ENCODE results near the gene DAAM2.

DAAM2 gene

DNA sequence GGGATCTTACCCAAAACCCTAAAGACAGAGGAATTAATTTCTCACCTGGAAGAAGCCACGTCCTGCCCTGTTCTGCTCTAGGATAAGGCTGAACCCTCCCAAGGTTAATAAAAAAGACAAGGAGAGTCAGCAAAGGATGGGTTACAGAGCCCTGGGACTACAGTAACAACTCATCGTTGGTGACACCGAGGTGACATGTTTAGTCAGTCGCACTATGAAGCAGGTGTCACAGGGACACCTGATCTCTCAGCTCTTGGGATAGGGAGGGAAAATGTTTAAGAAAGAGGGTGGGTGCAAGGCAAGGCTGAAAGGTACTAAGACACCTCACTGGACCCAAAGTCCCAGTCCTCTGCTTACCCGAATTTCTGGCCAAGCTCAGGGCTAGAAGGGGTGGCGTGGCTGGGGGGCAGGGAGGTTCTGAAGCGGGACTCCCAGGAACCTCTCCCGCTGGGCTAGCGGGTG lies 141.5 kb downstream of the DAAM2 start:
- Histone ChIP-seq H3K4me1 (ENCODE audit: control insufficient read depth in 1 of 2, insufficient read depth in 2 of 2, low read length in 2 of 2) (peaks cover 7 to 15% of the 10 kb centered on the region in 2 donors), H3K27ac (ENCODE audit: low read length) (peak overlapping the region; percentile 35), H3K27me3 (ENCODE audit: low read depth, low read length) (no peaks in the 10 kb centered on the region), H3K4me3 (ENCODE audit: low read depth in 1 of 2, low read length in 2 of 2) (peak overlapping the region; percentile 74 to 76), H3K9me3 (ENCODE audit: control insufficient read depth in 1 of 2, low read length in 2 of 2) (no peaks in the 10 kb centered on the region), H3K36me3 (ENCODE audit: control insufficient read depth in 1 of 2, insufficient read depth in 2 of 2, low read length in 2 of 2) (no peaks in the 10 kb centered on the region)

- Histone ChIP-seq H3K36me3 (ENCODE audit: control insufficient read depth in 1 of 2, insufficient read depth in 2 of 2, low read length in 2 of 2) (no peaks in the 10 kb centered on the region), H3K4me3 (ENCODE audit: low read depth in 1 of 2, low read length in 2 of 2) (peak within 1 kb of the TSS; percentile 74 to 76), H3K27ac (ENCODE audit: low read length) (peak within 1 kb of the TSS; percentile 35), H3K9me3 (ENCODE audit: control insufficient read depth in 1 of 2, low read length in 2 of 2) (no peaks in the 10 kb centered on the region), H3K27me3 (ENCODE audit: low read depth, low read length) (no peaks in the 10 kb centered on the region), H3K4me1 (ENCODE audit: control insufficient read depth in 1 of 2, insufficient read depth in 2 of 2, low read length in 2 of 2) (peaks cover 7 to 15% of the 10 kb centered on the region in 2 donors)
Measured at GRCh38 chr6:39934131-39934757, 142.1 kb downstream of the DAAM2 start, which contains the start of gene MOCS1. Gene MOCS1, minus strand, starts transcription at chr6:39934462. Its CDS starts 45 bp downstream, at chr6:39934417.

DNA sequence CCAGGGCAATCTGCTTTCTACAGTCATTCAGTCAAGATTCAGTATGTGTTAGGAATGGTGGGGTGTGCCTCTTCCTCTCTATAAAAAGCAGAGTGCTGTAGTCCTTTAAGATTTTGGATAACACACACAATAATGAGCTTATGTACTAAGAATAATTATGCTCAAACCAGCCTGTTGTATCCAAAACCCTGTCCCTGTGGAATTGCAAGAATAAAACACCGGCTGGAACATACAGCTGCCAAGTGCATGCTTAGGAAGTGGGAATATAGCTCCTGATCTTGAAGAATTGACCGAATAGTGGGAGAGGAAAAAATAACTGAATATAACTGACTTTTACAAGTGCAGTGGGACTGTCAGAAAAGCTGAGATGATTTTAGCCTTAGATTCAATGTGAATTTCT lies 143.1 kb downstream of the DAAM2 start:
- H3K36me3 ChIP-seq (ENCODE audit: control insufficient read depth in 1 of 2, insufficient read depth in 2 of 2, low read length in 2 of 2) = no peaks in the 10 kb centered on the region
- no peaks in the 10 kb centered on the region for H3K9me3 ChIP-seq (ENCODE audit: control insufficient read depth in 1 of 2, low read length in 2 of 2)
- H3K27me3 ChIP-seq (ENCODE audit: low read depth, low read length) = no peaks in the 10 kb centered on the region
- H3K4me3 ChIP-seq (ENCODE audit: low read depth in 1 of 2, low read length in 2 of 2) = no peak overlapping the region
- H3K4me1 ChIP-seq (ENCODE audit: control insufficient read depth in 1 of 2, insufficient read depth in 2 of 2, low read length in 2 of 2) = peaks cover 7 to 15% of the 10 kb centered on the region in 2 donors
- H3K27ac ChIP-seq (ENCODE audit: low read length) = no peak overlapping the region

- Histone ChIP-seq H3K36me3 (ENCODE audit: control insufficient read depth in 1 of 2, insufficient read depth in 2 of 2, low read length in 2 of 2) (no peaks in the 10 kb centered on the region), H3K27me3 (ENCODE audit: low read depth, low read length) (no peaks in the 10 kb centered on the region), H3K4me3 (ENCODE audit: low read depth in 1 of 2, low read length in 2 of 2) (no peak overlapping the region), H3K4me1 (ENCODE audit: control insufficient read depth in 1 of 2, insufficient read depth in 2 of 2, low read length in 2 of 2) (peaks cover 7 to 15% of the 10 kb centered on the region in 2 donors), H3K9me3 (ENCODE audit: control insufficient read depth in 1 of 2, low read length in 2 of 2) (no peaks in the 10 kb centered on the region), H3K27ac (ENCODE audit: low read length) (no peak overlapping the region)
Measured at GRCh38 chr6:39936857-39937256, 144.7 kb downstream of the DAAM2 start.

DNA sequence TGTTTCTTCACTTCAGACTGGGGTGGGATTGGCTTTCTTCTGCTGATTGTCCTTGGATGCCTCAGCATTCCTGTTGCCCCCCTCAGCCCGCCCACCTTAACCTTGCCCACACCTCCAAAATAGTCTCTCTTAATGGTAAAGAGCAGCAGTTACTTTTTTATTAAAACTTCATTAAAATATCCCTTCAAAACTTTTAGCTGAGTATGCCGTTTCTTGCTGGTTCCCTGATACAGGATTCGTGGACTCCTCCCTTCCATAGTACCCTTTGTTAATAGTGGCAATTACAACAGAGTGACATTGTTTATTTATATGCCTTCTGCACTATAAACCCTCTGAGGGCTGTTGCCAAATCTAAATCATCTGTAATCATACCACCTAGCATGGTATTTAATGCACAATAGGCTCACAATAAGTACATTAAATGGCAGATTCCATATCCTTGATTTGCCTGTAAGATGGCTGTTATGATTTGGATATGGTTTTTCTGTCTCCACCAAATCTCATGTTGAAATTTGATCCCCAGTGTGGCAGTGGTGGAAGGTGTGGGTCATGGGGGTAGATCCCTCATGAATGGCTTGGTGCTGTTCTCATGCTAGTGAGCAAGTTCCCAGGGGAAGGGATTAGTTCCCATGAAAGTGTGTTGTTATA lies 145.6 kb downstream of the DAAM2 start:
- no peak overlapping the region for H3K4me3 ChIP-seq (ENCODE audit: low read depth in 1 of 2, low read length in 2 of 2)
- H3K4me1 ChIP-seq (ENCODE audit: control insufficient read depth in 1 of 2, insufficient read depth in 2 of 2, low read length in 2 of 2) = peaks cover 4 to 8% of the 10 kb centered on the region in 2 donors
- no peaks in the 10 kb centered on the region for H3K36me3 ChIP-seq (ENCODE audit: control insufficient read depth in 1 of 2, insufficient read depth in 2 of 2, low read length in 2 of 2)
- no peaks in the 10 kb centered on the region for H3K27me3 ChIP-seq (ENCODE audit: low read depth, low read length)
- no peak overlapping the region for H3K27ac ChIP-seq (ENCODE audit: low read length)
- no peaks in the 10 kb centered on the region for H3K9me3 ChIP-seq (ENCODE audit: control insufficient read depth in 1 of 2, low read length in 2 of 2)

DNA sequence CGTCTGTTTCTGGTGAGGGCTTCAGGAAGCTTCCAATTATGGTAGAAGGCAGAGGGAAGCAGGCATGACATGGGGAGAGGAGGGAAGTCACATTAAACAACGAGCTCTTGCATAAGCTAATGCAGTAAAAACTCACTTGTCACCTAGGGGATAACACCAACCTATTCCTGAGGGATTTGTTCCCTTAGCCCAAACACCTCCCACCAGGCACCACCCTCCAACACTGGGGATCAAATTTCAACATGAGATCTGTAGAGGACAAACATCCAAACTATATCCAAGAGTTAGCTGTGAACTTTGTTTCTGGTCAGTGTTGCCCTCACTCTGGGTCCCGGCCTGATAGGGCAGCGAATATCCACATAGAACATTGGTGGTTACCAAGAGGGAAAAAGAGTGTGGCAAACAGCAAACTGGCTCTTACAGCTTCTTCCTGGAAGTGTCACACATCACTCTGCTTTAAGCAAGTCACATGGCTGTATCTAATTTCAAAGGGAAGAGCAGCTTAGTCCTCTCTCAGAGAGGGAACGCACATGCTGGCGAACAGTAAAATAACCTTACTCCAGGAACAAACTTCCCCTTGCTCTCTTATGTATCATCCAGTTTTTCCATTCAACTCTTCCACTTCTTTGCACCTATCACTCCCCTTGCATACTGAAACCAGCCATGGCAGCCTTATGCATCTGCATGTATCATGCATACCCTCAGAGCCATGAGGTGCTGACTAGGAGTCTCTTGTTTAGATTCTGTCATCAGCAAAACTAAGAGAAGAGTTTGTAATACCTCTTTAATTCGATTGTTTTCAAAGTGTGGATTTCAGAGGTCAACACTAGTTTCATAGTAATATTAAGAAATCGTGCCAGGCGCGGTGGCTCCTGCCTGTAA lies 146.8 kb downstream of the DAAM2 start:
- Histone ChIP-seq H3K27me3 (ENCODE audit: low read depth, low read length) (no peaks in the 10 kb centered on the region), H3K9me3 (ENCODE audit: control insufficient read depth in 1 of 2, low read length in 2 of 2) (no peaks in the 10 kb centered on the region), H3K4me3 (ENCODE audit: low read depth in 1 of 2, low read length in 2 of 2) (no peak overlapping the region), H3K4me1 (ENCODE audit: control insufficient read depth in 1 of 2, insufficient read depth in 2 of 2, low read length in 2 of 2) (peaks cover 0 to 8% of the 10 kb centered on the region in 2 donors), H3K27ac (ENCODE audit: low read length) (no peak overlapping the region), H3K36me3 (ENCODE audit: control insufficient read depth in 1 of 2, insufficient read depth in 2 of 2, low read length in 2 of 2) (no peaks in the 10 kb centered on the region)

GRCh38 chr6:39941138-39941537 lies 149.0 kb downstream of the DAAM2 start:
- H3K36me3 ChIP-seq (ENCODE audit: control insufficient read depth in 1 of 2, insufficient read depth in 2 of 2, low read length in 2 of 2) = no peaks in the 10 kb centered on the region
- no peaks in the 10 kb centered on the region for H3K9me3 ChIP-seq (ENCODE audit: control insufficient read depth in 1 of 2, low read length in 2 of 2)
- H3K27me3 ChIP-seq (ENCODE audit: low read depth, low read length) = no peaks in the 10 kb centered on the region
- H3K27ac ChIP-seq (ENCODE audit: low read length) = no peak overlapping the region
- H3K4me1 ChIP-seq (ENCODE audit: control insufficient read depth in 1 of 2, insufficient read depth in 2 of 2, low read length in 2 of 2) = no peaks in the 10 kb centered on the region
- no peak overlapping the region for H3K4me3 ChIP-seq (ENCODE audit: low read depth in 1 of 2, low read length in 2 of 2)

DNA sequence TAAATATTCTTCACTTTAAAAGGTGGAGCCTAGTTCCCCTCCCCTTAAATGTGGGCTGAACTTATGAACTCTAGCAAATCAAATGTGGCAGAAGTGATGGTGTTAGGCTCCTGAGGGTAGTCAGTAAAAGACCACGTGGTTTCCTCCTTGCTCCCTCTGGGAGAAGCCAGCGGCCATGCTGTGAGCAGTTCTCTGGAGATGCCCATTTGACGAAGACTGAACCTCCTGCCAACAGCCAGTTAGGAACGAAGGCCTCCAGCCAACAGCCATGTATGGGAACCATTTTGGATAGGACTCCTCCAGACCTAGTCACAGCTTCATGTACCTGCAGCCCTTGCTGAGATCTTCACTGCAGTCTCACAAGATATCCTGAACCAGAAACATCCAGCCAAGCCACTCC lies 149.6 kb downstream of the DAAM2 start:
- H3K4me1 ChIP-seq (ENCODE audit: control insufficient read depth in 1 of 2, insufficient read depth in 2 of 2, low read length in 2 of 2) = peaks cover 0 to 4% of the 10 kb centered on the region in 2 donors
- H3K27ac ChIP-seq (ENCODE audit: low read length) = no peak overlapping the region
- H3K36me3 ChIP-seq (ENCODE audit: control insufficient read depth in 1 of 2, insufficient read depth in 2 of 2, low read length in 2 of 2) = no peaks in the 10 kb centered on the region
- H3K9me3 ChIP-seq (ENCODE audit: control insufficient read depth in 1 of 2, low read length in 2 of 2) = no peaks in the 10 kb centered on the region
- H3K27me3 ChIP-seq (ENCODE audit: low read depth, low read length) = no peaks in the 10 kb centered on the region
- H3K4me3 ChIP-seq (ENCODE audit: low read depth in 1 of 2, low read length in 2 of 2) = no peak overlapping the region

DNA sequence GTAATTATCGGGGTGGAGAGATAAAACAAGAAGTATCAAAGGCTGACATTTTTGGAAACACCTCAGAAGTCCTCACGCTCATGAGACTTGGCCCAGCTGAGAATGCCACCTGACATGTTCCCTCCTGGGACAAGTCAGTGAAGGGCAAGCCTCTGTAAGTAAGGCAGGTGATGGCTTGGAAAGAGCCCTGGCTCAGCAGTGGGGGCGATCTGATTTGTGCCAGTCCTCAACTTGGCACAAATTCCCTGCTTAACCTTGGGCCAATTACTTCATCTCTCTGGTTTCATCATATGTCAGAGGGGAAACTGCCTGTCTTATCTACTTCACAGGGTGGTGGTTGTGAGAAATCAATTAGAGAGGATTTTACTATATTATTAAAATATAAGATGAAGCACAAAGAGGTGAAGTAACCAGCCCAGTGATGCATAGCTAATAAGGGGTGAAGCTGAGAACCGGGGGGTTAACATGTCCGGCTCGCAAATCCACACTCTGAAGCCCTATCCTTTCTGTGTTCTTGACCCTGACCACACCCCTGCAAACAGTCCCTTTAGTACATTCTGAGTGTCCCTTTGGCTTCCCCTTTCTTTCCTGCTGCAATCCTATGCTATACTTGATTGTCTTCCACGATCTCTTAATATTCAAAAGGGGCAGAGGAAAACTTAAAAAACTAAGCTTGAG lies 150.9 kb downstream of the DAAM2 start:
- no peak overlapping the region for H3K4me3 ChIP-seq (ENCODE audit: low read depth in 1 of 2, low read length in 2 of 2)

DNA sequence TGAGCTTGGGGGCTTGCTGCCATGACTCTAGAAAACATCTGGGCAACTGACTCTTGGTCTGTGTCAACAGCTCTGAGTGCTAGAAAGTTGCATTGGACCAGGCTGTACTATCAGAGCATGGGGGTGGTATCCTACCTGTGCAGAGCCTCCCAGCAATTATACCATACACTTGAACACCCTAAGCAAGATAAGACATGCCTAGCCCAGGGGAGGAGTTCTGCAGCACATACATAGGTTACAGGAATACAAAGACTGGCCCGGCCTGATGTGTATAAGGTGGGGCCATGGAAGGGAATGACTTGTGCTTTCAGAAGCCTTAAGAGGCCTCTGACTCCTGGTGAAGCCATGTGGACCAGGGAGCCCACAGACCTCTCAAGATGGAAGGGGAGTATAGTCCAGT lies 153.4 kb downstream of the DAAM2 start:
- Histone ChIP-seq H3K9me3 (ENCODE audit: control insufficient read depth in 1 of 2, low read length in 2 of 2) (no peaks in the 10 kb centered on the region), H3K27me3 (ENCODE audit: low read depth, low read length) (no peaks in the 10 kb centered on the region), H3K27ac (ENCODE audit: low read length) (peak overlapping the region; percentile 13), H3K4me3 (ENCODE audit: low read depth in 1 of 2, low read length in 2 of 2) (no peak overlapping the region), H3K4me1 (ENCODE audit: control insufficient read depth in 1 of 2, insufficient read depth in 2 of 2, low read length in 2 of 2) (peaks cover 0 to 4% of the 10 kb centered on the region in 2 donors), H3K36me3 (ENCODE audit: control insufficient read depth in 1 of 2, insufficient read depth in 2 of 2, low read length in 2 of 2) (no peaks in the 10 kb centered on the region)

More for the DNA sequence above, 150.9 kb downstream of the DAAM2 start:
- no peaks in the 10 kb centered on the region for H3K27me3 ChIP-seq (ENCODE audit: low read depth, low read length)
- no peaks in the 10 kb centered on the region for H3K9me3 ChIP-seq (ENCODE audit: control insufficient read depth in 1 of 2, low read length in 2 of 2)
- H3K36me3 ChIP-seq (ENCODE audit: control insufficient read depth in 1 of 2, insufficient read depth in 2 of 2, low read length in 2 of 2) = no peaks in the 10 kb centered on the region
- H3K4me1 ChIP-seq (ENCODE audit: control insufficient read depth in 1 of 2, insufficient read depth in 2 of 2, low read length in 2 of 2) = peaks cover 0 to 4% of the 10 kb centered on the region in 2 donors
- H3K27ac ChIP-seq (ENCODE audit: low read length) = no peak overlapping the region

All from muscle layer of duodenum (tissue), 2 donors.